Retinal pigment epithelial cell (primary cell): Measurements from ENCODE around the gene POTEH.
"Not testable (repeated sequence)": the region's sequence is repeated elsewhere in the genome, so short reads cannot be mapped to it uniquely, and the experiment has no call there.

Experiments used
- DNase-seq: peaks from one replicate; pipeline ENCODE4 v3.0.0-alpha.2; 2010; ENCODE audit warnings: low read depth
- H3K4me3 ChIP-seq: 2 replicates; pipeline ENCODE4 v1.5.1; 2011; ENCODE audit warnings: mild to moderate bottlenecking, low read length, control low read depth, moderate library complexity

POTEH gene

GRCh38 chr22:15731023-15731422, 41.2 kb downstream of the POTEH start:
- not testable (repeated sequence) for DNase-seq, H3K4me3 ChIP-seq

- not testable (repeated sequence) for DNase-seq, H3K4me3 ChIP-seq
Measured at GRCh38 chr22:15734411-15734810, 44.6 kb downstream of the POTEH start.

GRCh38 chr22:15738157-15738908, 48.5 kb downstream of the POTEH start:
- DNase-seq, H3K4me3 ChIP-seq: not testable (repeated sequence)

- not testable (repeated sequence) for H3K4me3 ChIP-seq, DNase-seq
Measured at GRCh38 chr22:15738909-15739391, 49.1 kb downstream of the POTEH start.

- DNase-seq, H3K4me3 ChIP-seq: not testable (repeated sequence)
Measured at GRCh38 chr22:15747636-15748323, 58.0 kb downstream of the POTEH start.

- not testable (repeated sequence) for DNase-seq, H3K4me3 ChIP-seq
Measured at GRCh38 chr22:15749181-15749970, 59.5 kb downstream of the POTEH start.

- not testable (repeated sequence) for H3K4me3 ChIP-seq, DNase-seq
Measured at GRCh38 chr22:15759443-15760097, 69.7 kb downstream of the POTEH start.

- not testable (repeated sequence) for H3K4me3 ChIP-seq, DNase-seq
Measured at GRCh38 chr22:15760388-15761150, 70.7 kb downstream of the POTEH start.

- not testable (repeated sequence) for DNase-seq, H3K4me3 ChIP-seq
Measured at GRCh38 chr22:15761151-15761777, 71.4 kb downstream of the POTEH start.

GRCh38 chr22:15763559-15763958, 73.7 kb downstream of the POTEH start:
- not testable (repeated sequence) for H3K4me3 ChIP-seq, DNase-seq
